OCI-LY3 (cell line): Measurements from ENCODE around the gene EYA4.

ENCODE experiments used
- H2AFZ ChIP-seq: fragments of 200-600, 300-600 bp; shearing (Covaris generic); 2 replicates; pipeline ENCODE4 v1.6.0; 2014; ENCODE audit warnings: antibody characterized with exemption, low read depth, low read length
- H3K27ac ChIP-seq: fragments of 200-600, 300-600 bp; sonication (generic); 2 replicates; pipeline ENCODE4 v1.5.1; 2014; ENCODE audit warnings: mild to moderate bottlenecking, low read length, moderate library complexity, mixed read lengths
- H3K27me3 ChIP-seq: fragments of 200-600, 300-600 bp; sonication (generic); 2 replicates; pipeline ENCODE4 v1.6.1; 2014; ENCODE audit warnings: low read depth, low read length, mixed read lengths
- H3K36me3 ChIP-seq: fragments of 200-600, 300-600 bp; sonication (generic); replicated peaks from 2 replicates; pipeline ENCODE3; 2014; ENCODE audit warnings: low read depth, low read length, mixed read lengths
- H3K4me1 ChIP-seq: fragments of 300-600, 200-600 bp; sonication (generic); 2 replicates; pipeline ENCODE4 v1.6.1; 2014; ENCODE audit warnings: low read length, mixed read lengths
- H3K4me2 ChIP-seq: fragments of 200-600, 300-600 bp; sonication (generic); 2 replicates; pipeline ENCODE4 v1.6.1; 2014; ENCODE audit warnings: low read length, mixed read lengths
- H3K4me3 ChIP-seq: fragments of 300-600, 200-600 bp; sonication (generic); 2 replicates; pipeline ENCODE4 v1.5.1; 2014; ENCODE audit warnings: antibody characterized with exemption, mild to moderate bottlenecking, low read length, moderate library complexity
- H3K79me2 ChIP-seq: fragments of 300-600, 200-600 bp; shearing (Covaris generic); 2 replicates; pipeline ENCODE4 v1.6.1; 2014; ENCODE audit warnings: mild to moderate bottlenecking, low read length, mixed read lengths
- H3K9ac ChIP-seq: fragments of 300-600, 200-600 bp; shearing (Covaris generic); 2 replicates; pipeline ENCODE4 v1.6.0; 2014; ENCODE audit warnings: mild to moderate bottlenecking, low read length, moderate library complexity
- H3K9me3 ChIP-seq: fragments of 200-600, 300-600 bp; shearing (Covaris generic); 2 replicates; pipeline ENCODE4 v1.6.1; 2014; ENCODE audit warnings: low read length, mixed read lengths; ENCODE audit not compliant: insufficient read depth
- H4K20me1 ChIP-seq: fragments of 200-600, 300-600 bp; sonication (generic); 2 replicates; pipeline ENCODE4 v1.6.1; 2016; ENCODE audit warnings: low read length, mixed read lengths; ENCODE audit not compliant: insufficient read depth
- EZH2phosphoT487 ChIP-seq: fragments of 200-600 bp; shearing (Covaris generic); IDR thresholded peaks from 2 replicates; pipeline ENCODE4 v1.6.1; 2018; ENCODE audit warnings: antibody characterized with exemption, mixed run types, low read depth
- TF ChIP-seq, protein P1 (sequence below): fragments of 200-600, 300-600 bp; sonication (generic); IDR thresholded peaks from 2 replicates; pipeline ENCODE4 v1.5.1; 2014; ENCODE audit warnings: antibody characterized with exemption, low read length, low read depth

Gene EYA4

DNA sequence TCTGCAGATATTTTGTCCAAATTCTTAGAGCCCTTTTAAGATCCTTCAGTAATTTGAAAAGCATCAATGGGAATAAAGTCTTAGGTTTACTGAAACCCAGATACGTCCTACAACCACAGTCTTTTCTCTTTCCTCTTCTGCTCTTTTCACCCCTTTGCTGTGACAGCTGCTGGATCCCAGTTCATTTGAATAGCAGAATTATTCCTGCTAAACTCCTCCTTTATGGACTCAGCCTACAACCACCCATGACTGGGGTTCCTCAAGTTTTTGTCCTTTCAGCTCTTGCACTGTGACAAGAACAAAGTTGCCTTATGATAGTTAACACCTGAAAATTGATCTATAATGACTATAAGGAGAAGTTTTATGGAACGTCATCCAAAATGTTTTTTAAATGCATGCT, 237.5 kb downstream of the EYA4 start:
- Histone ChIP-seq H3K9me3 (no peaks in the 10 kb centered on the region), H3K4me3 (no peak overlapping the region), H2AFZ (no peak overlapping the region; the same call in 1 of the 2 replicates), H3K79me2 (no peaks in the 10 kb centered on the region), H3K36me3 (no peaks in the 10 kb centered on the region), H3K4me2 (no peak overlapping the region), H3K27ac (no peak overlapping the region), H4K20me1 (no peaks in the 10 kb centered on the region), H3K4me1 (no peaks in the 10 kb centered on the region), H3K9ac (no peak overlapping the region), H3K27me3 (no peaks in the 10 kb centered on the region)
- no peak for TF ChIP-seq EZH2phosphoT487
- TF ChIP-seq, protein P1, sequence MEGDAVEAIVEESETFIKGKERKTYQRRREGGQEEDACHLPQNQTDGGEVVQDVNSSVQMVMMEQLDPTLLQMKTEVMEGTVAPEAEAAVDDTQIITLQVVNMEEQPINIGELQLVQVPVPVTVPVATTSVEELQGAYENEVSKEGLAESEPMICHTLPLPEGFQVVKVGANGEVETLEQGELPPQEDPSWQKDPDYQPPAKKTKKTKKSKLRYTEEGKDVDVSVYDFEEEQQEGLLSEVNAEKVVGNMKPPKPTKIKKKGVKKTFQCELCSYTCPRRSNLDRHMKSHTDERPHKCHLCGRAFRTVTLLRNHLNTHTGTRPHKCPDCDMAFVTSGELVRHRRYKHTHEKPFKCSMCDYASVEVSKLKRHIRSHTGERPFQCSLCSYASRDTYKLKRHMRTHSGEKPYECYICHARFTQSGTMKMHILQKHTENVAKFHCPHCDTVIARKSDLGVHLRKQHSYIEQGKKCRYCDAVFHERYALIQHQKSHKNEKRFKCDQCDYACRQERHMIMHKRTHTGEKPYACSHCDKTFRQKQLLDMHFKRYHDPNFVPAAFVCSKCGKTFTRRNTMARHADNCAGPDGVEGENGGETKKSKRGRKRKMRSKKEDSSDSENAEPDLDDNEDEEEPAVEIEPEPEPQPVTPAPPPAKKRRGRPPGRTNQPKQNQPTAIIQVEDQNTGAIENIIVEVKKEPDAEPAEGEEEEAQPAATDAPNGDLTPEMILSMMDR, result no peak

DNA sequence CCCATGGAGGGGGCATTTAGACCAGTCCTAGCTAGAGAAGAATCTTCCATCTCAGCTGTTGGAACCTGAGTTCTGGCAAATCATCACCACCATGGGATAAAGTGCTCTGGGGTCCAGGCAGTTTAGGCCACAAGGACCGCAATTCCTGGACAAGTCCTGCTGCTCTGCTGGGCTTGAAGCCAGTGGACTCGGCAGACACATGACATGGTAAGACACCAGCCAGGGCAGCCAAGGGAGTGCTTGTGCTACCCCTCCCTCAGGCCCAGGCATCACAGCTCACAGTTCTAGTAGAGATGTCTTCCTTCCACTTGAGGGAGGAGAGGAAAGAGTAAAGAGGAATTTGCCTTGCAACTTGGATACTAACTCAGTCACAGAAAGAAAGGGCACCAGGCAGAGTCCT, 246.0 kb downstream of the EYA4 start:
- Histone ChIP-seq H4K20me1 (no peaks in the 10 kb centered on the region), H3K4me3 (no peak overlapping the region), H3K9ac (no peak overlapping the region), H3K36me3 (no peaks in the 10 kb centered on the region), H3K4me1 (no peaks in the 10 kb centered on the region), H3K4me2 (no peak overlapping the region), H3K27me3 (no peaks in the 10 kb centered on the region), H3K27ac (no peak overlapping the region), H3K79me2 (no peaks in the 10 kb centered on the region), H2AFZ (no peak overlapping the region), H3K9me3 (no peaks in the 10 kb centered on the region)
- no peak for TF ChIP-seq EZH2phosphoT487
- TF ChIP-seq, protein P1, result no peak

DNA sequence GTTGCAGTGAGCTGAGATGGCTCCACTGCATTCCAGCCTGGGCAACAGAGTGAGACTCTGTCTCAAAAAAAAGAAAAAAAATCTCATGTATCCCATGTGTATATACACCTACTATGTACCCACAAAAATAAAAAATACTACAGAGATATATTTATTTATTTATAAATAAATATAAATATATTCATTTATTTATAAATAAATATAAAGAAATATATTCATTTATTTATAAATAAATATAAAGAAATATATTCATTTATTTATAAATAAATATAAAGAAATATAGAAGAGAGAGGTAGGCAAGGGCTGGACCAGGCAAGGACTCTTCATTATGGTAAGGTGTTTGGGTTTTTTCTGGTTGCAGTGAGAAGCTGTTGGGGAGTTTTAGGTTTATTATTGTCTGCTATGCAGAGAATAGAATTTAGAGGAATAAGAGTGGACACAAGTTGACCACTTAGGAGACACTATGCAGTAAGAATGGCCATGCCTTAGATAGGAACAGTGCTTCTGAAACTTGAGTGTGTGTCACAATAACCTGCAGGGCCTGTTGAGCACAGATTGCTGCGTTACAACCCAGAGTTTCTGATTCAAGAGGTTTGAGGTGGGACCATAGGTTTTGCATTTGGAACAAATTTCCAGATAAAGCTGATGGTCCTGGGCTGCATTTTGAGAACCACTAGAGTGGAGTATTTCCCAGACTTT, 254.2 kb downstream of the EYA4 start:
- Histone ChIP-seq H3K9ac (no peak overlapping the region), H3K4me3 (no peak overlapping the region), H2AFZ (no peak overlapping the region), H4K20me1 (no peaks in the 10 kb centered on the region), H3K9me3 (no peaks in the 10 kb centered on the region), H3K79me2 (no peaks in the 10 kb centered on the region), H3K27me3 (no peaks in the 10 kb centered on the region), H3K27ac (no peak overlapping the region), H3K4me2 (no peak overlapping the region), H3K36me3 (no peaks in the 10 kb centered on the region), H3K4me1 (no peaks in the 10 kb centered on the region)
- TF ChIP-seq EZH2phosphoT487, result no peak
- TF ChIP-seq, protein P1, result no peak

DNA sequence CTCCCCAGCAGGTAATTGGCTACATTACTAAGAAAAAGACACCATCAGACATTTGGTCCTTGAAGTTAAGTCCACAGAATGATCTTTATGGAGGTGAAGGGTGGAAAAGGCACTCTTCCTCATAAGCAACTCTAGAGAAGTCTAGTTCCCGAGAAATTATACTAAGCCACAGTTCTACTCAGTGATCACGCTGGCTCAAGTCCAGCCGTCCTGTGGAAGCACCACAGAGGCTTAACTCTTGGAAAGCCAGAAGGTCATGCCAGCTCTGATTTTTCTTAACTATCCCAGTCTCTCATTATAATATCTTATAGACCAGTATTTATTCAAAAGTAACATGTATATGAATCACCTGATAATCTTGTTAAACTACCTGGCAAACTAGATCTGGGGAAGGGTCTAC, 258.5 kb downstream of the EYA4 start:
- no peaks in the 10 kb centered on the region for H3K4me1 ChIP-seq
- TF ChIP-seq, protein P1, result no peak
- no peak for TF ChIP-seq EZH2phosphoT487

More for the DNA sequence above, 258.5 kb downstream of the EYA4 start:
- H4K20me1 ChIP-seq, result no peaks in the 10 kb centered on the region
- H3K4me2 ChIP-seq, result no peak overlapping the region
- H3K79me2 ChIP-seq, result no peaks in the 10 kb centered on the region
- H3K4me3 ChIP-seq, result no peak overlapping the region
- no peak overlapping the region for H3K27ac ChIP-seq
- no peaks in the 10 kb centered on the region for H3K27me3 ChIP-seq
- H3K9me3 ChIP-seq, result no peaks in the 10 kb centered on the region
- H2AFZ ChIP-seq, result no peak overlapping the region
- H3K36me3 ChIP-seq, result no peaks in the 10 kb centered on the region
- no peak overlapping the region for H3K9ac ChIP-seq
